ENCODE data around the gene KANSL1L.

The KANSL1L gene

GRCh38 chr2:210158236-210158635 is 13.0 kb downstream of the KANSL1L start:
- Mint-ChIP-seq H3K9me3 (peaks cover 4% of the 10 kb centered on the region), H3K27me3 (ENCODE audit: low read depth, poor library complexity) (no peaks in the 10 kb centered on the region), H3K27ac (peak overlapping the region; percentile 50), H3K4me1 (no peaks in the 10 kb centered on the region), H3K4me3 (no peak overlapping the region), H3K36me3 (ENCODE audit: low read depth) (peaks cover 47% of the 10 kb centered on the region)
- DNase-seq = no peak
- TF ChIP-seq, protein P1, sequence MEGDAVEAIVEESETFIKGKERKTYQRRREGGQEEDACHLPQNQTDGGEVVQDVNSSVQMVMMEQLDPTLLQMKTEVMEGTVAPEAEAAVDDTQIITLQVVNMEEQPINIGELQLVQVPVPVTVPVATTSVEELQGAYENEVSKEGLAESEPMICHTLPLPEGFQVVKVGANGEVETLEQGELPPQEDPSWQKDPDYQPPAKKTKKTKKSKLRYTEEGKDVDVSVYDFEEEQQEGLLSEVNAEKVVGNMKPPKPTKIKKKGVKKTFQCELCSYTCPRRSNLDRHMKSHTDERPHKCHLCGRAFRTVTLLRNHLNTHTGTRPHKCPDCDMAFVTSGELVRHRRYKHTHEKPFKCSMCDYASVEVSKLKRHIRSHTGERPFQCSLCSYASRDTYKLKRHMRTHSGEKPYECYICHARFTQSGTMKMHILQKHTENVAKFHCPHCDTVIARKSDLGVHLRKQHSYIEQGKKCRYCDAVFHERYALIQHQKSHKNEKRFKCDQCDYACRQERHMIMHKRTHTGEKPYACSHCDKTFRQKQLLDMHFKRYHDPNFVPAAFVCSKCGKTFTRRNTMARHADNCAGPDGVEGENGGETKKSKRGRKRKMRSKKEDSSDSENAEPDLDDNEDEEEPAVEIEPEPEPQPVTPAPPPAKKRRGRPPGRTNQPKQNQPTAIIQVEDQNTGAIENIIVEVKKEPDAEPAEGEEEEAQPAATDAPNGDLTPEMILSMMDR (IDR thresholded peaks at IDR 0.05) = no peak

DNA sequence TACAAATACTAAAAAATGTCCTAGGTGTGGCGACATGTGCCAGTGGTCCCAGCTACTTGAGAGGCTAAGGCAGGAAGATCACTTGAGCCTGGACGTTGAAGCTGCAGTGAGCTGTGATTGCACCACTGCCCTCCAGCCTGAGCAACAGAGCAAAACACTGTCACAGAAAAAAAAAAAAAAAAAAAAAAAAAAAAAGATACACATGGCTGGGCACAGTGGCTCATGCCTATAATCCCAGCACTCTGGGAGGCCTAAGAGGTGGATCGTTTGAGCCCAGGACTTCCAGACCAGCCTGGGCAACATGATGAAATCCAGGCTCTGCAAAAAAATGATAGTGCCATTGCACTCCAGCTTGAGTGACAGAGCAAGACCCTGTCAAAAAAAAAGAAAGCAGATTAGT is 13.7 kb downstream of the KANSL1L start:
- Mint-ChIP-seq H3K9me3 (peaks cover 4% of the 10 kb centered on the region), H3K4me1 (no peaks in the 10 kb centered on the region), H3K27ac (no peak overlapping the region), H3K27me3 (ENCODE audit: low read depth, poor library complexity) (no peaks in the 10 kb centered on the region), H3K4me3 (no peak overlapping the region), H3K36me3 (ENCODE audit: low read depth) (peaks cover 44% of the 10 kb centered on the region)
- DNase-seq = no peak
- TF ChIP-seq, protein P1 (IDR thresholded peaks at IDR 0.05) = no peak

- no peaks in the 10 kb centered on the region for H3K4me1 Mint-ChIP-seq
- no peak for DNase-seq
- no peak overlapping the region for H3K4me3 Mint-ChIP-seq
- H3K27me3 Mint-ChIP-seq (ENCODE audit: low read depth, poor library complexity) = no peaks in the 10 kb centered on the region
- H3K27ac Mint-ChIP-seq = no peak overlapping the region
- H3K9me3 Mint-ChIP-seq = peaks cover 29% of the 10 kb centered on the region
- TF ChIP-seq, protein P1 (IDR thresholded peaks at IDR 0.05) = no peak
- peaks cover 94% of the 10 kb centered on the region for H3K36me3 Mint-ChIP-seq (ENCODE audit: low read depth)
These were observed 23.6 kb downstream of the KANSL1L start for GRCh38 chr2:210147614-210148013.

- Mint-ChIP-seq H3K36me3 (ENCODE audit: low read depth) (peaks cover 20% of the 10 kb centered on the region), H3K9me3 (peaks cover 14% of the 10 kb centered on the region), H3K27me3 (ENCODE audit: low read depth, poor library complexity) (no peaks in the 10 kb centered on the region), H3K4me1 (no peaks in the 10 kb centered on the region), H3K27ac (no peak overlapping the region), H3K4me3 (no peak overlapping the region)
- DNase-seq = no peak
- TF ChIP-seq, protein P1 (IDR thresholded peaks at IDR 0.05) = no peak
These were observed 39.0 kb downstream of the KANSL1L start for GRCh38 chr2:210132239-210132638.

DNA sequence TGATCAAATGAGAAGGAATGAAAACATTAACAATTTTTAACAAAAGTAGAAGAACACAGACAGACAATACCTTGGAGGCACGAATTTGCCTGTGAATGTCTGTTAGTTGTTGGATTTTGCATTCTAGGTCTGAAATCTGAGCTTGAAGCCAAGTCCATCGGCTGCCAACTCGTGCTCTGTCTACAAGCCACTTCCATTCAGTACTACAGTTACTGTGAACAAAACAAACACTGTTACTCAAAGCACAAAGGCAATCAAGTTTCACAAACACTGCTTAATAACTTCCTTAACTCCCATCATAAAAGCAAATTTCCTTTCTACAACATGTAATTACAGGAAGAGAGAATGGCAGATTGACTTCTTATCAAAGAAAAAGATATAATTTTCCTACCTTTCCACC is 42.2 kb downstream of the KANSL1L start:
- peaks cover 52% of the 10 kb centered on the region for H3K36me3 Mint-ChIP-seq (ENCODE audit: low read depth)
- H3K4me1 Mint-ChIP-seq = no peaks in the 10 kb centered on the region
- no peak overlapping the region for H3K27ac Mint-ChIP-seq
- TF ChIP-seq, protein P1 (IDR thresholded peaks at IDR 0.05) = no peak
- H3K27me3 Mint-ChIP-seq (ENCODE audit: low read depth, poor library complexity) = peaks cover 2% of the 10 kb centered on the region
- peaks cover 43% of the 10 kb centered on the region for H3K9me3 Mint-ChIP-seq
- H3K4me3 Mint-ChIP-seq = no peak overlapping the region
- no peak for DNase-seq

GRCh38 chr2:210113614-210114235 is 57.5 kb downstream of the KANSL1L start:
- H3K4me1 Mint-ChIP-seq = no peaks in the 10 kb centered on the region

More at GRCh38 chr2:210113614-210114235, 57.5 kb downstream of the KANSL1L start:
- Mint-ChIP-seq H3K27me3 (ENCODE audit: low read depth, poor library complexity) (peaks cover 6% of the 10 kb centered on the region), H3K4me3 (no peak overlapping the region), H3K9me3 (peaks cover 54% of the 10 kb centered on the region), H3K36me3 (ENCODE audit: low read depth) (peaks cover 67% of the 10 kb centered on the region), H3K27ac (no peak overlapping the region)
- TF ChIP-seq, protein P1 (IDR thresholded peaks at IDR 0.05) = no peak
- no peak for DNase-seq

Data from nephron progenitor cell (in vitro differentiated cells).